Measurements from ENCODE around the gene ASPSCR1.
"Not testable (repeated sequence)": the region's sequence is repeated elsewhere in the genome, so short reads cannot be mapped to it uniquely, and the experiment has no call there.

ASPSCR1 gene

GRCh38 chr17:81960130-81960958, 17.1 kb upstream of the ASPSCR1 start:
- DNase-seq (ENCODE audit: low read depth), result no peak

DNA sequence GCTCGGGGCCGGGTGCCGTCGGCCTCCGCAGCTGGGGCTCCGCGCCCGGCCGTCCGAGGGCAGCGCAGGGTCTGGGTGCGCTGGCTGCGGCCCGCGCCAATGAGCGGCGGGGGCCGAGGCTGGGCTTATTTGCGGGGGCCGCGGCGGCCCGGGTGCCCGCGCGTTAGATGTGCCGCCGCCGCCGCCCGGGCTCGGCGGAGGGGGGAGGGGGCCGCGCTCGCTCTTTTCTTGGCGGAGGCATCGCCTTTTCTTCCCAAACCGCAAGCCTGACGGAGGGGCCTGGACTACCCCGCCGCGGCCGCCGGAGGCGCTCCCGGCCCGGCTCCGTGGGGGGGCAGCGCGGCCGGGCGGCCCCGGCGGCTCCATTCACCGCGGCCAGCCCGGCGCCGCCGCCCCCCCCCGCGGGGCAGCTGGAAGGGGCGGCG, 16.3 kb upstream of the ASPSCR1 start, which contains the start of gene NOTUM:
Gene NOTUM (minus strand): TSS at position 101 of the 425 bp plus-strand sequence. CDS start 278 bp downstream, outside the sequence.
- DNase-seq (ENCODE audit: low read depth), result no peak

GRCh38 chr17:81961521-81962498, 15.6 kb upstream of the ASPSCR1 start:
- no peak for DNase-seq (ENCODE audit: low read depth)

- DNase-seq (ENCODE audit: low read depth), result no peak
Observed at GRCh38 chr17:81962499-81963441, 14.7 kb upstream of the ASPSCR1 start.

DNA sequence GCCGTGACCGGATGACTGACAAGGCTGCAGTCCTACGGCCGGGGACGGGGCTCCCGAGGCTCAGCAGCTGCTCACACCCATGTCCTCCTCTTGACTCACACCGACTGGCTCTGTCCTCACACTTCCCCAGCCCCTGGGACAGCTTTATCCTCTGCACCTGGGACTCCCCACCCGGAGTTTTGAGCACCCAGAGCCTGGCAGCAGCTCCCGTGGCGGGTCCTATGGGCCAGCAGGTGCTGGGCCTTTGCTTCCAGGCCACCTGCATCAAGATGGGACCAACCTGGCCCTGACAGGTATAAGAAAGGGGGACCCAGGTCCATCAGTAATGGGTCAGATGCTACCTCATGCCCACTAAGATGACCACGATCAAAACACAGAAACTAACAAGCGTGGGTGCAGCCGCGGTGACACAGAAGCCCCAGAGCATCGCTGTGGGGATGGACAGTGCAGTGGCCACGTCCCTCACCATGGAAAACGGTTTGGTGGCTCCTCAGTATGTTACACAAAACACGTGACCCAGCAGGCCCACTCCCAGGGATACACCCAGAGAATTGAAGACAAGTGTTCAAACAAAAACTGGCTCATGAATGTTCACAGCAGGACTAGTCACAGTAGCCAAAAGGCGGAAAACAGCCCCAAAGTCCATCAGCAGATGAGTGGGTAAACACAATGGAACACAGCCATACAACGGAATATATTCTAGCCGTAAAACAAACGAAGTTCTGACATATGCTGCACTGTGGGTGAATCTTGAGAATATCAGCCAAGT, 13.2 kb upstream of the ASPSCR1 start:
- DNase-seq (ENCODE audit: low read depth), result no peak

DNA sequence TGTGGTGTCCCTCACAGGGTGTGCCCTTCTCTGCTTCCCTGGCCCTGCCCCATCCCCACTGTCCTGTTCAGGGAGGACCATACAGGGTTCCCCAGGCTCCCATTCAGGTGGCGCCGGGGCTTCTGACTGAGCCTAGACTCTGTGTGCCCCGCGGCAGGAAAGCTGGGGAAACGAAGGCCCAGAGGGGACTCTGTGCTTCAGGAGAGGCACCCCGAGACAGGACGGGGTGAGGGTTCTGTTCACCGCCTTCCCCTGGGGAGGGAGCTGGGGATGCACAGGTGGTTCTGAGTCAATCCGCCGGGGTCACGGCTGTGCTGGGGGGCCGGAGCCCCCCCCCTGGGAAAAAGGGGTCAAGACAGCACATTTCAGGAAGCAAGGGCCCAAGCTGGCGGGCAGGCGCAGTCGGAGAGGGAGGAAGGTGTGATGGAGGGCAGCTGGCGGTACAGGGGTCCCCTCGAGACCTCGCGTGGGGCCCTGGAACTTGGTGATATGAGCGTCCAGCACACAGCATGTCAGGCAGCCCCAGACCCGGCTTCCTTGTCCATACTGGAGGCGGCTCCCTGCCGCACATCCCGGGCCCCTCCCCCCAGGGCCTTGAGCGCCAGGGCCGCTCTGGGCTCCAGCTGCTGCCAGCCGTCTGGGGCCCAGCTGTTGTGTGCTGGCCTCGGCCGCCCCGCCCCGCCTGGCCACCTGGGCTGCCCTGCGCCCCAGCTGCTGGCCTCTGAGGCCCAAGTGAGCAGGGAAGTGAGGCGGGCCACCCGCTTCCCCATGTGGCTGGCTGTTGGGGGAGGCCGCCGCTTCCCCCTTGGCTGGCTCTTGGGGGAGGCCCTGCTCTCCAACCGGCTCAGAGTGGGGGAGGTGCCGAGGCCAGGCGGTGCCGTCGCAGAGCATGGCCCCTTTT, 10.8 kb upstream of the ASPSCR1 start:
- no peak for DNase-seq (ENCODE audit: low read depth)

DNA sequence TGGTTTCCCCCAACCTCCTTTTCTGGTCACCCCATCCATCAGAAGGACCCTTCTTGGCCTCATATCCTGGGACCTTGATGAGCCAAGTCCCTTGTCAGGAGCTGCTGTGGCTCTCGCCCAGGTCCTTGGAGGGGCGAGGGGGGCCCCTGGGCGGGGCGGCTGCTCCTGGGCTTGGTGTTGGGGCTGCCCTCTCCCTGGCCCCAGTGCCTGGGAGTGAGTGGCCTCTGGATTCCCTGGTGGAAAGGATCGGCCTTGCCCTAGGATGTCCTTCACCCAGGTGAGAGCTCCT, 10.2 kb upstream of the ASPSCR1 start:
- DNase-seq (ENCODE audit: low read depth), result no peak

- DNase-seq (ENCODE audit: low read depth), result peak; percentile 40
Observed at GRCh38 chr17:81967533-81968395, 9.7 kb upstream of the ASPSCR1 start.

- no peak for DNase-seq (ENCODE audit: low read depth)
Observed at GRCh38 chr17:81968396-81968745, 9.1 kb upstream of the ASPSCR1 start.

- DNase-seq (ENCODE audit: low read depth), result no peak
Observed at GRCh38 chr17:81968850-81969812, 8.3 kb upstream of the ASPSCR1 start.

- no peak for DNase-seq (ENCODE audit: low read depth)
Observed at GRCh38 chr17:81973432-81973831, 4.0 kb upstream of the ASPSCR1 start.

- no peak for DNase-seq (ENCODE audit: low read depth)
Observed at GRCh38 chr17:81976332-81977210, 858 bp upstream of the ASPSCR1 start.

DNA sequence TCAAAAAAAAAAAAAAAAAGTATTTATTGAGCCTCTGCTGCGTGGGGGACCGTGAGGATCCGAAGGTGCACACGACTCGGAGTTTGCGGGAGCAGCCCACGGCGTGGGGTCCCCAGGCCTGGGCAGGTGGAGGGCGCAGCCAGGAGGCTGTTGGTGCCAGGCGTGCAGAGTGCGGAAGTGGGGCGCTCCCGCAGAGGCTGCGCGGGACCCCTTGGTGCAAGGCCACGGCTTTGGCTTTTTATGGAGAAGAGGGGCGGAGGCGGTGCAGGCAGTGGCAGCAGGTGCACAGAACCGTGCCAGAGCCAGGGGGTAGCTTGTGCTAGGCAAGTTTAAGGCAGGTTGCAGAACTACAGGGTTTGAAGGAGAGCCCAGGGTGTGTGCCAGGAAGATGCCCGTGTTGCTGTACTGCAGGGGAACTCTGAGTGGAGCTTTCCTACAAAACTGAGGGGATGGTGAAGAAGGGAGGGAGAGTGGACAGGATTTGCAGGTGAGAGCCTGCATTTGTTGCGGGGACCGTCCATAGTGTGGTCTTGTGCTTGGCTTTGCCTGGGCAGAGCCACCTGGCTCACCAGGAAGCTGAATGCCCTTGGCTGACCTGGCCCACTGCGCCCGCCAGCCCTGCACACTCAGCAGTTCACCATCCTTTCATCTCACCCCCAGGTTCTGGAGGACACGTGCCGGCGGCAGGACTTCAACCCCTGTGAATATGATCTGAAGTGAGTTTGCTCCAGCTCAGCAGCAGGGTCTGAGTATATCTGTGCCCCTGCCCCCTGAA, 1.3 kb downstream of the ASPSCR1 start:
- no peak for DNase-seq (ENCODE audit: low read depth)

DNA sequence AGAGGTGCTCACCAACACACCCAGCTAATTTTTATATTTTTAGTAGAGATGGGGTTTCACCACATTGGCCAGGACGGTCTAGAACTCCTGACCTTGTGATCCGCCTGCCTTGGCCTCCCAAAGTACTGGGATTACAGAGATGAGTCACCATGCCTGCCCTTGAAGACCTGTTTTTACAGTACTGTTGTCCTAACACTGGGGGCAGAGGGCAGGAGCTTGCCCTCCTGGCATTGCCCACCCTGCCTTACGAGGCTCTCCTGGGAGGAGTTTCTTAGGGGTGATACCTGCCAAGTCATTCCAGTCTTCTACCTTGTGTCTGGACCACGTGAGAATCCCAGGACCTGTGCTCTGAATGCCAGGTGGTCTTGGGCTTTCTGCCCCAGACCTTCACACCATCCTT, 2.7 kb downstream of the ASPSCR1 start:
- DNase-seq (ENCODE audit: low read depth), result no peak

DNA sequence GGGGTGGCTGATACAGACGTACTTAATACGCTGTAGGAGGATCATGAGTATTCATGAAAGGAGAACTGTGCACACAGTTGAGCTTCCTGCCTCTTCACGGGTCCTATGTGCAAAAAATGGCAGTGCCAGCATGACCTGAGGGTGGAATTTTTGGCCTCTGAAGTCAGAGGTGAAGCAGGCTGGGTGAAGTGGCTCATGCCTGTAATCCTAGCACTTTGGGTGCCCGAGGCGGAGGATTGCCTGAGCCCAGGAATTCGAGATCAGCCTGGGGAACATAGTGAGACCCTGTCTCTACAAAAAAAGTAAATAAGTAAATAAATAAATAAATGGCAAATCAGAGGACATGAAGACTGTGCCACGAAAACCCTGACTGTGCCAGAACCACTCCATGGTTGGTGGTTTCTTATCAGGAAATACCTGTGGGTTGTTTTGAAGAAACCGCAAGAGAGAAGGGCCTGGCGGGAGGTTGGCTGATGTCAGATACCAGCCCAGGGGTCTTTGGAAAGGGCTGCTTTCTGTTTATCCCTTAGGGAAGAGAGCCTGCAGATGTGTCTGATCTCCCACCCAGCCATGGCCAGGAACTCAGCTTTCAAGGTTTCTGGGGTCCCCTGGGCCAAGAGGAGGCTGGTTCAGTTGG, 3.4 kb downstream of the ASPSCR1 start:
- DNase-seq (ENCODE audit: low read depth), result no peak

DNA sequence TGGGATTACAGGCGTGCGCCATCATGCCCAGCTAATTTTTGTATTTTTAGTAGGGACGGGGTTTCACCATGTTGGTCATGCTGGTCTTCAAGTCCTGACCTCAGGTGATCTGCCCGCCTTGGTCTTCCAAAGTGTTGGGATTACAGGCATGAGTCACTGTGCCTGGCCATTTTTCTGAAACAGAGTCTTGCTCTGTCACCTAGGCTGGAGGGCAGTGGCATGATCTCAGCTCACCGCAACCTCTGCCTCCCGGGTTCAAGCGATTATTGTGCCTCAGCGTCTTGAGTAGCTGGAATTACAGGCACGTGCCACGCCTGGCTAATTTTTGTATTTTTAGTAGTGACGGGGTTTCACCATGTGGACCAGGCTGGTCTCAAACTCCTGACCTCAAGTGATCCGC, 4.1 kb downstream of the ASPSCR1 start:
- not testable (repeated sequence) for DNase-seq (ENCODE audit: low read depth)
